GM12878 (cell line): ENCODE data around the gene CDKN1C.

ENCODE experiments used
- BHLHE40 ChIP-seq, 2 experiments: fragments of 450-650 bp in 1 of 2; IDR thresholded peaks; 2 replicates each; pipeline ENCODE4 v1.6.1; 2011 to 2017; ENCODE audit warnings: low read depth in 2 of 2, borderline replicate concordance in 1 of 2, improper control_type of control experiment in 1 of 2, low read length in 1 of 2, mild to moderate bottlenecking in 1 of 2
- EP300 ChIP-seq, 2 experiments: fragments of 150-350 bp in 1 of 2; IDR thresholded peaks; 2 replicates each; pipeline ENCODE4 v1.6.1; 2011 to 2012; ENCODE audit warnings: low read depth in 2 of 2, low read length in 2 of 2, borderline replicate concordance in 1 of 2, improper control_type of control experiment in 1 of 2, inconsistent platforms in 1 of 2; ENCODE audit not compliant: control insufficient read depth in 1 of 2
- MTA2 ChIP-seq: fragments of 450-650 bp; IDR thresholded peaks from 2 replicates; pipeline ENCODE4 v1.6.1; 2016; ENCODE audit warnings: low read depth, mild to moderate bottlenecking, moderate library complexity
- RFX5 ChIP-seq: IDR thresholded peaks from 2 replicates; pipeline ENCODE4 v1.6.1; 2011; ENCODE audit warnings: low read depth, low read length, improper control_type of control experiment
- SREBF2 ChIP-seq: IDR thresholded peaks from 2 replicates; pipeline ENCODE4 v1.6.1; 2012; ENCODE audit warnings: mild to moderate bottlenecking, low read length
- TAF1 ChIP-seq: IDR thresholded peaks from 2 replicates; pipeline ENCODE4 v1.6.1; 2011; ENCODE audit warnings: mild to moderate bottlenecking, low read depth, low read length, borderline replicate concordance
- TF ChIP-seq, protein P1 (sequence below), 3 experiments: IDR thresholded peaks in 2 of 3; conservative IDR thresholded peaks in 1 of 3; 2 replicates each; pipeline ENCODE4 v1.5.1; 2011; ENCODE audit warnings: low read depth in 3 of 3, low read length in 3 of 3, mild to moderate bottlenecking in 3 of 3, control low read depth in 2 of 3, moderate library complexity in 2 of 3, inconsistent platforms in 1 of 3, mixed read lengths in 1 of 3; ENCODE audit not compliant: control insufficient read depth in 2 of 3, insufficient read depth in 1 of 3; ENCODE audit errors: extremely low read depth in 1 of 3

GRCh38 chr11:2889362-2890273 lies 4.0 kb upstream of the CDKN1C start:
- TF ChIP-seq MTA2 = no peak
- TF ChIP-seq, protein P1, sequence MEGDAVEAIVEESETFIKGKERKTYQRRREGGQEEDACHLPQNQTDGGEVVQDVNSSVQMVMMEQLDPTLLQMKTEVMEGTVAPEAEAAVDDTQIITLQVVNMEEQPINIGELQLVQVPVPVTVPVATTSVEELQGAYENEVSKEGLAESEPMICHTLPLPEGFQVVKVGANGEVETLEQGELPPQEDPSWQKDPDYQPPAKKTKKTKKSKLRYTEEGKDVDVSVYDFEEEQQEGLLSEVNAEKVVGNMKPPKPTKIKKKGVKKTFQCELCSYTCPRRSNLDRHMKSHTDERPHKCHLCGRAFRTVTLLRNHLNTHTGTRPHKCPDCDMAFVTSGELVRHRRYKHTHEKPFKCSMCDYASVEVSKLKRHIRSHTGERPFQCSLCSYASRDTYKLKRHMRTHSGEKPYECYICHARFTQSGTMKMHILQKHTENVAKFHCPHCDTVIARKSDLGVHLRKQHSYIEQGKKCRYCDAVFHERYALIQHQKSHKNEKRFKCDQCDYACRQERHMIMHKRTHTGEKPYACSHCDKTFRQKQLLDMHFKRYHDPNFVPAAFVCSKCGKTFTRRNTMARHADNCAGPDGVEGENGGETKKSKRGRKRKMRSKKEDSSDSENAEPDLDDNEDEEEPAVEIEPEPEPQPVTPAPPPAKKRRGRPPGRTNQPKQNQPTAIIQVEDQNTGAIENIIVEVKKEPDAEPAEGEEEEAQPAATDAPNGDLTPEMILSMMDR (IDR thresholded peaks at IDR 0.05 in 2 of 3, conservative IDR thresholded peaks at IDR 0.05 in 1 of 3; ENCODE audit: control insufficient read depth in 2 of 3, extremely low read depth in 1 of 3, insufficient read depth in 1 of 3, low read depth in 3 of 3, low read length in 3 of 3) = no peak
- TF ChIP-seq SREBF2 = no peak
- TF ChIP-seq EP300 (IDR thresholded peaks at IDR 0.05; ENCODE audit: borderline replicate concordance in 1 of 2, control insufficient read depth in 1 of 2, low read depth in 2 of 2, low read length in 2 of 2) = no peak
- TF ChIP-seq RFX5 = no peak
- TF ChIP-seq TAF1 = no peak
- no peak for TF ChIP-seq BHLHE40 (IDR thresholded peaks at IDR 0.05; ENCODE audit: borderline replicate concordance in 1 of 2, low read depth in 2 of 2, low read length in 1 of 2)
